Suppressor macrophage treated with lipopolysaccharide for 1 hour (primary cell): ENCODE results near the gene LRG1.

Experiments
- DNase-seq, 3 donors: peaks; one replicate each; pipeline ENCODE4 v3.0.0-alpha.2; 2020 to 2022

Gene LRG1, protein sequence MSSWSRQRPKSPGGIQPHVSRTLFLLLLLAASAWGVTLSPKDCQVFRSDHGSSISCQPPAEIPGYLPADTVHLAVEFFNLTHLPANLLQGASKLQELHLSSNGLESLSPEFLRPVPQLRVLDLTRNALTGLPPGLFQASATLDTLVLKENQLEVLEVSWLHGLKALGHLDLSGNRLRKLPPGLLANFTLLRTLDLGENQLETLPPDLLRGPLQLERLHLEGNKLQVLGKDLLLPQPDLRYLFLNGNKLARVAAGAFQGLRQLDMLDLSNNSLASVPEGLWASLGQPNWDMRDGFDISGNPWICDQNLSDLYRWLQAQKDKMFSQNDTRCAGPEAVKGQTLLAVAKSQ

GRCh38 chr19:4539693-4540581 lies at the start of gene LRG1:
Gene LRG1 (minus strand): TSS chr19:4540036. CDS start chr19:4540013, 23 bp downstream.
- DNase-seq: peak; percentile 81 to 92 (median 90)

- peak; percentile 72 to 81 (median 80) for DNase-seq
These were observed 48.5 kb upstream of the LRG1 start for GRCh38 chr19:4588291-4588761.

DNA sequence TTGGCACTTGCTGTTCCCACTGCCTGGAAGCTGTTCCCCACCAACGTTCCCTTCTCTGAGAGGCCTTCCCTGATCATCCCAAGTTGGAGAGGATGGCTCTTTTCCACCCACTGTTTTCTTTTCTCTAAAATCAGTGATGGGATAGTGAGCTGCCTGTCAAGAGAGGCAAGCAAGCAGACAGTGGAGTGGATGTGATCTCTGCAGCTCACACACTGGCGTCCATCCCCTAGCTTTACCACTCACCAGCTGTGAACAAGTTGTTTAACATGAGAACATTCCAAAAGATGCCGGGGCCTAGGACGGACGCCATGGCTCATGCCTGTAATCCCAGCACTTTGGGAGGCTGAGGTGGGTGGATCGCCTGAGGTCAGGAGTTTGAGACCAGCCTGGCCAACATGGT lies 47.7 kb upstream of the LRG1 start:
- DNase-seq: no peak

- DNase-seq: peak; percentile 48 to 68 (median 66)
These were observed 46.9 kb upstream of the LRG1 start for GRCh38 chr19:4586691-4587090.

- DNase-seq: no peak
These were observed 46.4 kb upstream of the LRG1 start for GRCh38 chr19:4586245-4586644.

GRCh38 chr19:4585556-4585955 lies 45.7 kb upstream of the LRG1 start:
- no peak for DNase-seq

- DNase-seq: no peak
These were observed 45.0 kb upstream of the LRG1 start for GRCh38 chr19:4584670-4585460.

DNA sequence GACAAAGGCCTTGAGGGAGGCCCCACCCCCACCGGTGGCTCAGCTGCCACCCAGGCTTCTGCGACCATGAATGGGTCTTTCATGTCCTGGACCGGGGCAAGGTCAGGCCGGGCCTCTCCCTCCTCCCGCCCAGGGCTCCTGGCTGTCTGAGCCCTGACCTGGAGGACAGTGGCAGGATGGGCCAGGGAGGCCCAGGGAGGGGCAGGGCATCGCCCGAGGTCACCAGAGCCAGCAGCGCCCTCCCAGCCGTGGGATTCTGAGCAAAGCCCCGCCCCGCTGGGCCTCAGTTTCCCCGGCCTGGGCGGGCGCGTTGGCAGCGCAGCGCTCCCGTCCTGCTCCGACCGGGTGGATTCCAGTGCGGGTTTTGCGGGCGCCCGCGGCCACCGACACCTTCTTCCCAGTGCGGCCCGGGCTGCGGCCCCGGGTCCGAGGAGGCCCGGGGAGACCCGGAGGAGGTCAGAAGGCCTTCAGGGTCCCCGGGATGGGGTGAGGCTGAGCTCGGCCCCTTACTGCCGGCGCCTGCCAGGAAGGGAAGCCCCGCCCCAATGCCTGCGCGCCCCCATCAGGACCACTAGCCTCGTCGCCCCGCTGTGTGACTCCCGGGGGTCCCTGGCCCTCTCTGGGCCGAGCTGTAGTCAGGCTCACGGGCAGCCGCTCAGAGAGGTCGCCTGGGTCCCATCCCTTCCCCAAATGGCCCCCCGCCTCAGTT lies 44.3 kb upstream of the LRG1 start:
- DNase-seq: peak in 1 of 3 donors; percentile 54

DNA sequence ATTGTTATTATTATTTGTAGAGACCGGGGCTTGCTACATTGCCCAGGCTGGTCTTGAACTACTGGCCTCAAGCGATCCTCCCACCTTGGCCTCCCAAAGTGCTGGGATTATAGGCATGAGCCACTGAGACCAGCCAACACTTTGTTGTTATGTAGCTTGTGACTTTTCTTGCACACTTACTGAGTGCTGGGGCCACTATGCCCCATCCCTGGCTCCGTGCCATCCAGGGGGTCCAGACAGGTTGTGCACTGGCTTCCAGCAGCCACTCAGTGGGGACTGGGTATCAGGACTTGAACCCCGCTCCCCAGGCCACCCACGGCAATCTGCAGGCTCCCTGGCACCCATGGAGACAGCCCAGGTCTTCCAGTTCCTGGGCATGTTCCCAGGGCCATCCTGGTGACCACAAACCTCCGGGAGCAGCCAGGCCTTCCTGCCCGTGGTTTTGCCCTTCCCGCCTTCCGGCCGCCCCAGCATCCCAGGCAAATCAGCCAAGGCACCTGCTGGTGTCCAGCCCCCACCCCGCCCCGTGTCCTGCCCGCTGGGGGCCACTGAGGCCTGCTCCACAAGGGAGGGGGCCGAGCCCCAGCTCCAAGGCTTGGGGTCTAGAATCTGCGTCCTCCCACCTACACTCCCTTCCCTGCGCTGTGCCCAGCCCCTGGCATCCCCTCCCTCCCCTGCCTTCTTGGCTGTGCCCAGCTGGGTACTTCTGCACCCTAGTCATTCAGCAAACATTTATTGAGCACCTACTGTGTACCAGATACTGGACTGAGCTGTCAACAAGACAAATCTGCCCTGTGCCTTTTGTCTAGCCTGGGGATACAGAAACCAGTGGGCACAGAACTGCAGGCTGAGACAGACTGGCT lies 43.4 kb upstream of the LRG1 start:
- DNase-seq: no peak

DNA sequence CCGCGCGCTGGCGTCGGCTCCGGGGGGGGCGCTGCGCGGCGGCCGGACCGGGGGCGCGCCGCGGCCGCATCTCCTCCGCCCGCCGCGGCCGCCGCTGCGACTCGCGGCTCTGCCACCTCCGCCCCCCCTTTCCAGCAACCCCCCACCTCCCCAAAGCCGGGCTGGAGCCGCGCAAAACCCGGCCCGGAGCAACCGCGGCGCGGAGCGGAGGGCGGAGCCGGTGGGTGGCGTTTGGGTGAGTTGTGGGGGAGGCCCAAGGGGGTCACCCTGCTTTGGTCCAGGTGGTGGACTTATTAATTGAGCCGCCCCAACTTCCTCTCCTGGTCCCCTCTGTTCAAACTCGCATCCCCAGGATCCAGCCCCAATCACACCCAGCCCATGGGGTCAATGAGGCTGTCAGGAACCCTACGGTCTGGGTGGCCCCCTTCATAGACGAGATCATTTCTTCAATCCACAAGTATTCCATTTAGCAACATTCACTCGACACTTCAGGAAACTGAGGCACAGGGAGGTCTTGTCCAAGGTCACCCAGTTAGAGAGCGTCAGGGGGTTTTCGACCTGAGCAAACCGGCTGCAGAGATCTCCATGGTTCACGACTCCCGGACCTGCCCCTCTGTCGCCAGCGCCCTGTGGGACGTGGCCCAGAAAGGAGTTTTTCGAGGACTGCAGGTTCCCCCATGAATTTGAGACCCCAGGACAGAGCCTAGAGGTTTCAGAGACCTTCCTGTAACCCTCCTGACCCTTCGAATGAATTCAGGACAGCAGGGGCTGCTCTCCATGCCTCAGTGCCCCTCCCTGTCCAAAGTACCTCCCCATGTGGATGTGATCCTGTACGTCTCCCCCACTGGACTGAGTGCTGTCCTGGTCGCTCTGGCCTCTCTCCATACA lies 42.1 kb upstream of the LRG1 start:
- peak in 1 of 3 donors; percentile 58 for DNase-seq

- no peak for DNase-seq
These were observed 41.3 kb upstream of the LRG1 start for GRCh38 chr19:4580961-4581665.

DNA sequence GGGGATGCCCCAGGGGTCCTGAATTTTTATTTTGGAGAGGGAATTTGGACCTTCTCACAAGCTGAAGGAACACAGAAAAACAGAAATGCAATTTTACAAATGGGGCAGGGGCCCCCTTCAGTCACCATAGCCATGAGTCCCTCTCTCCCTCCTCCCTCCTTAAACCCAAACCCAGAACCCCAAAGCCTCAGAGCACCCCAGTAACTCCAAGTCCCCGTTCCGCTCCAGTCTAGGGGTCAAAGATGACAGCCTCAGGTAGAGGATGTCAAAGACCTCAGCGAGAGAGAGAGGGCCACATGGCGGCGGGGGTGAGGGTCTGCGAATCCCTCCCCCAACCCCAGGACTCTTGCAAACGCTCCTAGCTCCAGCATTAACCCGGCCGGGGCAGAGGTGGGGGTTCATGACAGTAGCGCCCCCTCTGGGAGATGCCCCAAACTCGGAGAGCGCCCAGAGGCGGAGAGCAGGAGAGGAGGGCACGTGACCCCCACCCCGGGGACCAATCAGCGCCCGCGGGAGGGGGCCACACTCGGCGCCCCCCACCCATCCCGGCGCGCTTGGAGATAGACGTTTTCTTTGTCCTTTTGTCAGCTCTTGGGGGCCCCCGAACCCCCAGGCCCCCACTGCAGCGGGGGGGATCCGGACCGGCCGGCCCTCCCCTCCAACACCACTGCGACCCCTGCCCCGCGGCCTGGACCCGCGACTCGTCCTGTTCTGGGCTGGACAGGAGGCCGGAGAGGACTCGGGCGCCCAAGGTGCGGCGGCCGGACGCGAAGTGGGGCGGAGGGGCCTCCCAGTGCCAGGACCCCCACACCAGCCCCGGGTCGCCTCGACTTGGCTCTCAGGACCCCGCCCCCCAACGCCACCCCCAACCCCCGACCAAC lies 40.4 kb upstream of the LRG1 start:
- peak in 1 of 3 donors; percentile 51 for DNase-seq

DNA sequence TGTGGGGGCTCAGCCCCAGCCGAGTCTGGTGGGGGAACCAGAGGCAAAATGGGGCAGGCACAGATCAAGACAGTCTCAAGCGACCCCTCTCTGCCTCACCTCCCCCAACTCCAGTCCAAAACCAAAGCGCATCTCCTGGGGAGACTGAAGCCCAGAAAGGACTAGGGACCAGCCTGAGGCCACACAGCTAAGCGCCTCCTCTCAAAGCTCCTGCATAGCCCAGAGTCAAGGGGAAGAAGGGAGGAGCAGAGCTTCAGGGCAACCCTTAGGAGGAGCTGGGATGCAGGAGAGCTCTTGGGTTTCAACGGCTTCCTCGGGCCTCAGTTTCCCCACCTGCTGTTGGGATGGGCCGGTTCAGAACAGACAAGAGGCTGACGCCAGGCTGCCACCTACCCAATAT lies 39.6 kb upstream of the LRG1 start:
- no peak for DNase-seq

GRCh38 chr19:4578552-4579248 lies 38.9 kb upstream of the LRG1 start:
- DNase-seq: no peak

DNA sequence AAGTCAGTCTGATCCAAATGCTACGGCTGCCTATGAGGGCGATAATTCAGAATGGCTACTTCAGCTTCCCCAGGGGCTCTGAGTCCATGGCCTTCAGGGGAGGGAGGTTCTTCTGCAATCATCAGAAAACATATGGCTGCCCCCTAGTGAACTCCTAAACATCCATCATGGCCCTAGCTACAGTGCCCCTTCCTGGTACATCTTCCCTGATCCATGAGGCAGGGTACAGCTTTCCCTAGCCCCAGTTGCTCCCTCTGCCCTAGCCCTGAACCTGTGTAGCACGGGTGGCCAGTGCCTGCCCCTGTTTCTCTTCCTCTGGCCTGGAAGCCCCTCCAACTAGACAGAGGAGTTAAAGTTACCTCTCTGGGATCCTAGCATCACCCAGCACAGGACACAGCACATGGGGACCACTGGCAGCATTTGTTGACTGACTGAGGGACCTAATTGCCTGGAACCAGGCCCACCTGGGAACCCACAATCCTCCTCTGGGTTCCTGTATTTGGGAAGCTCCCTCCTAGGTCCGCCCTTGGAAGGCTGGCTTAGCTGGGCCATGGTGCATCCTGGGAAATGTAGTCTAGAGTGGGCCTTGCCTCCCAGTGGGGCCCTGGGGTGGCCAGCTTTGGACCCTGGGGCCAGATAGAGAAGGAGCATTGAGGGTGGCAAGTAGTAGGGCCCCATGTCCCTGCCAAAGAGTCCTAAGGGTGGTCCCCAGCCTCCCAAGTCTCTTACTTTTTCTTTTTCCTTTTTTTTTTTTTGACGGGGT lies 37.4 kb upstream of the LRG1 start:
- peak in 1 of 3 donors; percentile 33 for DNase-seq

GRCh38 chr19:4576016-4576933 lies 36.4 kb upstream of the LRG1 start:
- peak; percentile 71 to 84 (median 76) for DNase-seq
